Activated CD4-positive, CD25-positive, alpha-beta regulatory T cell treated with anti-CD3 and anti-CD28 coated beads, Interleukin-2, amount 50 U/mL, for 24 hours (primary cell): ENCODE data around the gene FBXO44.

Experiments used
- ATAC-seq, 2 donors: fragments of 150-1000 bp; cut with Tn5 transposase; one replicate each; pipeline ENCODE4 v1.10.0; 2021; ENCODE audit warnings: mild to moderate bottlenecking in 1 of 2, moderate library complexity in 1 of 2

Gene FBXO44

GRCh38 chr1:11640944-11641343, 13.7 kb upstream of the FBXO44 start:
- no peak for ATAC-seq

- no peak for ATAC-seq
Observed at GRCh38 chr1:11641776-11642305, 12.8 kb upstream of the FBXO44 start.

- ATAC-seq: peak; percentile 65 to 74
Observed at GRCh38 chr1:11642418-11643017, 12.2 kb upstream of the FBXO44 start.

GRCh38 chr1:11643782-11644181, 10.9 kb upstream of the FBXO44 start:
- ATAC-seq: no peak

- ATAC-seq: no peak
Observed at GRCh38 chr1:11645270-11645669, 9.4 kb upstream of the FBXO44 start.

GRCh38 chr1:11645670-11646265, 8.9 kb upstream of the FBXO44 start:
- peak; percentile 53 to 58 for ATAC-seq

- ATAC-seq: no peak
Observed at GRCh38 chr1:11646317-11646716, 8.4 kb upstream of the FBXO44 start.

- no peak for ATAC-seq
Observed at GRCh38 chr1:11647333-11647732, 7.3 kb upstream of the FBXO44 start.

GRCh38 chr1:11648039-11648438, 6.6 kb upstream of the FBXO44 start:
- ATAC-seq: no peak

- peak; percentile 33 to 35 for ATAC-seq
Observed at GRCh38 chr1:11648732-11649158, 5.9 kb upstream of the FBXO44 start.

- no peak for ATAC-seq
Observed at GRCh38 chr1:11649237-11649623, 5.4 kb upstream of the FBXO44 start.

- no peak for ATAC-seq
Observed at GRCh38 chr1:11649624-11650330, 4.9 kb upstream of the FBXO44 start.

GRCh38 chr1:11650331-11650991, 4.2 kb upstream of the FBXO44 start:
- ATAC-seq: peak; percentile 66 to 67

- no peak for ATAC-seq
Observed at GRCh38 chr1:11651017-11651416, 3.7 kb upstream of the FBXO44 start.

GRCh38 chr1:11652203-11652780, 2.4 kb upstream of the FBXO44 start:
- ATAC-seq: no peak

GRCh38 chr1:11653101-11653860, 1.4 kb upstream of the FBXO44 start:
- ATAC-seq: no peak

- no peak for ATAC-seq
Observed at GRCh38 chr1:11653861-11654136, 878 bp upstream of the FBXO44 start.

- ATAC-seq: peak; percentile 23 to 24
Observed at GRCh38 chr1:11654939-11655808, 497 bp downstream of the FBXO44 start.

- ATAC-seq: no peak
Observed at GRCh38 chr1:11657654-11658053, 3.0 kb downstream of the FBXO44 start.

GRCh38 chr1:11658542-11658941, 3.9 kb downstream of the FBXO44 start:
- ATAC-seq: no peak

GRCh38 chr1:11659748-11660147, 5.1 kb downstream of the FBXO44 start:
- ATAC-seq: no peak
